ENCODE data around the gene PLEKHH2.

GRCh38 chr2:43609290-43609918 lies 27.7 kb upstream of the PLEKHH2 start:
- TF ChIP-seq CTCF (IDR thresholded peaks at IDR 0.05 in 8 of 11, conservative IDR thresholded peaks at IDR 0.05 in 3 of 11) (peak in 9 of 11 experiments; percentile 42 to 75 (median 64)), POLR2A (IDR thresholded peaks at IDR 0.05) (no peak)
